CD4-positive, alpha-beta T cell treated with Interleukin-17A for 4 hours (primary cell): ENCODE results near the gene IL12A.

Experiments
- DNase-seq: peaks from one replicate; pipeline ENCODE4 v3.0.0-alpha.2; 2020; ENCODE audit warnings: mixed read lengths

The IL12A gene

DNA sequence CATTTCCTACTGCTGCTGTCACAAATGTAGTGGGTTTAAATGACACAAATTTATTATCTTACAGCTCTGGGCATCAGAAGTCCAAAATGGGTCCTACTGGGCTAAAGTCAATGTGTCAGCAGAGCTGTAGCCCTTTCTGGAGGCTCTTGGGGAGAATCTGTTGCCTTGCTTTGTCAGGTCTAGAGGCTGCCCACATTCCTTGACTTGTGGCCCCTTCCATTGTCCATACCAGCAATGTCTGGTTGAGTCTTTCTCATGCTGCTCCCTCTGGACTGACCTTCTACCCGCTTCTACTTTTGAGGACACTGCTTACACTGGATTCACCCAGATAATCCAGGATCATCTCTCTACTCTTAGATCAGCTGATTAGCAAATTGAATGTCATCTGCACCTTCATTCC is 3.0 kb downstream of the IL12A start:
- DNase-seq = no peak

DNA sequence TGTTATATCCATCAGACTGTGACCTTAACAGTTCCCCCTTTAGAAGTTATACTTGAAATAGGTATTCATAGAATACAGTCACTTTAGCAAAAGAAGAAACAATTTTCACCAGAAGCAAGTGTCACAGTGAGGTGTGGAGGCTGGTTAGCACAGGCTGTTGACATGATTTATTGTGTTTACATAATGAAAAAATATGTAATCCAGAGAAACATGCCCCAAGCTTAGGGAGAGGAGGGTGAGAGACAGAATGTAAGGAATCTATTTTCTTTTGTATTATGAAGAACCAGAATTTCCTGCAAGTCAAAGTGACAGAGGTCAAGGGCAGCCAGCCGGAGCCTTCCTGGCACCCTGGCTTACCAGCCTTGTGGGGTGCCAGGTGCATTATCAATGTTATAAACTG is 4.0 kb downstream of the IL12A start:
- no peak for DNase-seq

DNA sequence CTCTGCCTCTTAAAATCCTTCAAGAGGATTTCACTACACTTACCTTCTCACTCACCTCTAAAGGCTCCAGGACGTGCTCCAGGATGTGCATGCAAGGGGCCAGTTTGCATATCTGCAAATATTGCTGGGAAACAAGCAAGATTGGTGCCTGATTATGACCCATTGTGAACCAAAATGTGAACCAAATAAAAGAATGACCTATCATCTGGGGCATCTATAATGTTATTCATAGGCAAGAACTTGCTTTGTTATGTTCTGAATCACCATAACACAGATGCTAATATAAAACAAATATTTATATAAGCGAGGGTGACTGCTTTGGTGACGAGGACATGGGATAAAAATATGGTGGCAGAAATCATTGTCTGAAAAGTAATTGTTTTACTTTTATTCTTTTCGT is 5.5 kb downstream of the IL12A start:
- no peak for DNase-seq

DNA sequence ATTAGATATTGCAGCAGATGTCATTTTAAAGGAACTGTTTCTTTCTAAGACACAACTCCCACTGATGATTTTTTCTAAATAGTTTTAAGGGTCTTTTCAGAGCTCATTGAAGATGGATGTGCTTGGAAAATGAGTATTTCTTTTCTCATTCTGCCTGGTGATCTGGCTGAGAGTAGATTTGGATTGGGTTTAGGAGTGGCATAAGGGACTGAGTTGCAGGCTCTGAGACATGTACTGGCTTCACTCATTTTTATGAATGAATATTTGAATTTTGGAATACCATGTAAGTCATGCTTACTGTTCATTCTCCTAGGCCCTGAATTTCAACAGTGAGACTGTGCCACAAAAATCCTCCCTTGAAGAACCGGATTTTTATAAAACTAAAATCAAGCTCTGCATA is 6.5 kb downstream of the IL12A start:
- DNase-seq = no peak

DNA sequence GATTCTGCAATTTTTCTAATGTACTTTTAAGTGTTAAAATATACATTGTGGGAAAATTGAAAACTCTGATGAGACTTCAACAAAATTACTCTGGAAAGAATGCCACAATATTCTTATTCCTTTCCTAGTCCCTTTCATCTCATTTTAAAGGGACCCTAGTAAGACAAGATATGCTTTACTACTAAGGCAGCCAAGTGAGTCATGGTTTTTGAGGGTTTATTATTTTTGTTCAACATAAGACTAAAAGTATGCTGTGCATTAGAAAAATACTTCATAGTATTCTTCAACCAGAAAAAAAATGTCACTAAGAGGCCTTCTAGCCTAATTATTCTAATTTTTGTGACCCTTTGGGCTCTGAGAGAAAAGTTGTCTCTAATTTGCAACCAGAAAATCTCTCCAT is 7.4 kb downstream of the IL12A start:
- no peak for DNase-seq

DNA sequence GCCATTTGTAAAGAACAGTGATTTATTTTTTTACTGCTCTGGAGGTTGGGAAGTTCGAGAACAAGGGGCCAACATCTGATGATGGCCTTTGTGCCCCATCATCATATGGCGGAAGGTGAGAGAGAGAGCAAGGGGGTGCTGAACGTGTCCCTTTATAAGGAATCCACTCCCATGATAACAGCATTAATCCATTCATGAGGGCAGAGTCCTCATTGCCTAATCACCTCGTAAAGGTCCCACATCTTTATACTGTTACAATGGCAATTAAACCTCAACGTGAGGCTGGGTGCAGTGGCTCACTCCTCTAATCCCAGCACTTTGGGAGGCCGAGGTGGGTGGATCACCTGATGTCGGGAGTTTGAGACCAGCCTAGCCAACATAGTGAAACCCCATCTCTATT is 8.3 kb downstream of the IL12A start:
- no peak for DNase-seq

DNA sequence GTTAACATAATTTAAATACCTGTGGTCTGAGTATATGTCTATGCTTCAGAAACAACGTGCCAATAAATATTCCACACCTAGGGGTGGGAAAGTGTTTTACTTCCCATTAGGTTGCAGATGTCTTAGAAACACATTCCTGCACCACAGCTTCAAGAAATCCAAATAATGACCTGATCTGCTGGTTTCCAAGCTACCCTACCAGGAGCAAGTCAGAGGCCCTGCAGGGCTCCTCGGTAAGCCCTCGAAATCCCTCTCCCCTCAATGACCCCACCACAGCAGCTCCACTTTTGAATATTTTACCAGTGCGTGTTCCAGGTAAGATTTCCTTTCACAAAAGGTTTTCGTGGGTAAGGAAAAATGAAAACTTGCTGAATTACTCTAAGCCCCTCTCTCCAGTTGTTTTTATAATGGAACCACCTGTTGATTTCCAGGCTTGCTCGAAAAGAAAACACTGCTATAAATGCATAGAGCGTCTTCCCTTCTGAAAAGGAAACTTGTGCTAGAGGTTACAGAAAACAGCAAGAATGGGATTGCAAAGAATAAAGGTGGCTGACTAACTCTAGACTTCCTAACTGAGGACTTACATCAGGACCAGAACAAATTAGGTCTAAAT is 12.6 kb downstream of the IL12A start:
- DNase-seq = no peak

DNA sequence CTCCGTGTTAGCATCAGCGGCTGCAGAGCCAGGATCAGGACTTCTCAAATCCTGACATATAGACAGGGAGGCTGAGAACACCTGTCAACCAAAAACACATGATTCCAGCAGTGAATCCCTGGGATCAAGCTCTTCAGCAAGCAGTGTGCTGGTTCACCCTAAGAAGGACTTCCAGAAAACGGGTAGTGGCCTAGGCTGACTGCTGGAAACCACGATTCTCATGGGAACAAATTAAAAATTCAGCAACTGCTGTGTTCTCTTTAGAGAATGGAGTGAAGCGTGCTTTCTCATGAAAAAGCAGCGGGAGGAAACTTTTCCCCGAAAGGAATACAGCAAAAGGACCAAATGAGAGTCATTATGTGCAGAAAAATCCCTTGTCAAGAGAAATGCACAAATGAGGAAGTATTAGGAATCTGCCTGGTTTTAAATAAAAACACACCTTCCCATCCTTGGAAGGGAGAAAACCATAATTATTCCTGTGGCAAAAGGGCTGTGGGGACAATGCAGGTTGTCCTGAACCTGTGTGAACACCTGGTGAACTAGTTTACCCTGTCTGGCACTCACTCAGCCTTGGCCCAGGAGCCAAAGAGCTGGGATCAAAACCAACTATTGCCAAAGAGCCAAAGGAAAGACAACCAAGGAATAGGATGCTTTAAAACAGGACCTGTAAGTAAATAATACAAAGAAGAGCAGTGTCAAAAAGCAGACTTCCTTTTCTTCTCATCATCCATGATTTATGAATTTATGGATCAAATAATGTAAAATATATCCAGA is 13.4 kb downstream of the IL12A start:
- DNase-seq = no peak

DNA sequence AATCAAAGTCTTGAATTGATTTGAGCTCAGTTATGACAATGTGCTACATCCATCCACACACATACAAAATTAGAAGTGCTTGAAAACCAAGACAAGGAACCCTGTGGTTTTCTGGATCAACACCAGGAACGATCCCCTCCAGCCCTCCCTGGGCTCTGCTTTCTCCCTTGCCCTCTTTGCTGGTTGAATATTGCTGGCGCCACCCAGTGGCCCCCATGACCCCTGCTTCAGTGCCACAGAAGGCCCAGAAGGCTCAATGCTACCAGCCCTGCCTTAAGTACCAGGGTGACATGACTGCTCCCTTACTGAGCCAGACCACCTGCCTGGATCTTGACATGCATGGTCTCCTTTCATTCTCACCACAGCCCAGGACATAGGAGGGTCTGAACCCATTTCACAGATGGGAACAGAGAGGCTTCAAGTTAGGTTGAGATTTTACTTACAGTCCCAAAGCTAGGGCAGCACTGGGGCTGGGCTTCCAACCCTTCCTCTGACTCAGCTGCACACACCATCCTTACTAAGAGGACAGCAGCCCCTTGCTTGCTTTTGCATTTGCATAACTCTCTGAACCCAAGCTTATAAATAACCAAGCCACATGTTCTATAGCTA is 15.0 kb downstream of the IL12A start:
- peak; percentile 23 for DNase-seq

DNA sequence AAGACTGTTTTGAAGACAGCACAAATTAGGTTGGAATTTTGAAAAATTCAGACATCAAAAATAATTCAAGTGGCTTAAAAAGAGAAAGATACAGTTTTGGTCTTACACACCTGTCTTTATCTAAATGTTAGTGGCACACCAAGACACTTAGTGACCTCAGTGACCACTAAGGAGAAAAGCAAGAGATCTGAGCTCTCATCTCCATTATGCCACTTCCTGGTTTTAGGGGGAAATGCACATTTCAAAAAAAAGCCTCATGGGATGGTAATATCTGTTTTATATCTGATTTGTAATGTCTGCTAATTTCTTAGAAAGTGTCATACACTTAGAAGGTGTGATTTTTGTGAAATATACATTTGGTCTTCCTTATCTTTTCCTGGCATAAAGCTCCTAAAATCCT is 16.4 kb downstream of the IL12A start:
- no peak for DNase-seq

DNA sequence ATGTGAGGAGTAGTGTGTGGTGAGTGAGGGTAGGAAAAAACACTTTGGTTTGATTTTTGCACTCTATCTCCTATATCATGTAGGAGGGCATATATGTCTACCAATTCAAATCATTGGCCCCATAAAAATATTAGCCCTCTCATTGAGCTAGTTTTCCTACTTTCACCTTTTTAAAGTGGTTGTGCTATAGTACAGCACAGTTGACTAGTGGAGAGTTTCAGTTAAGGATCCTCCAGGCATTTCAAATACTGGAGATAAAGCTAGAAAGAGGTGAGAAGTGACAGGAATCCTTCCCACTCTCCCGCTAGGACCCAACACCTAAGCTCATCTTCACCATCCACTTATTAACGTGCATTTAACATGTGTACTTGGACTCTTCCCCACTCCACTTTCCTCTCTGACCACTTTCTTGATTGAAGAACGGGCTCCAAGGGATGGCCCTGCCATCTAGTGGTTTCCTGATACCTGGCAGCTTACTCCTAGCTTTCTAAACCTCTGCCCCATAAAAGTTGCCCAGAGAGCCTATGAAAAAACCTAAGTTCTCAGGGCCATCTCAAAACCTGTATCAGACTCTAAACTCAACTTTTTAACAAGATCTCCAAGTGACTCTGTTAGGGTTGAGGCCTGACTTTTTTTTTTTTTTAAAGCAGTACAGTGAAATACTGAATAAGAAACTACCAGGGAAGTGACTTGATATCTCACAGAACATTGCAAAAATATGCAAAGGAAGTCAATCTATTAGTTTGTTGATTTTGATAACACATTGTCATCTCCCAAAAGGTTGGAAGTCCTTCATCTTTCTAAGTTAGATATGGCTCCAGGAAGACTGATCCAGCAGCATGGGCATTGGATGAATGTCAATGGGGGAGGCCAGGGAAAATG is 17.9 kb downstream of the IL12A start:
- no peak for DNase-seq

DNA sequence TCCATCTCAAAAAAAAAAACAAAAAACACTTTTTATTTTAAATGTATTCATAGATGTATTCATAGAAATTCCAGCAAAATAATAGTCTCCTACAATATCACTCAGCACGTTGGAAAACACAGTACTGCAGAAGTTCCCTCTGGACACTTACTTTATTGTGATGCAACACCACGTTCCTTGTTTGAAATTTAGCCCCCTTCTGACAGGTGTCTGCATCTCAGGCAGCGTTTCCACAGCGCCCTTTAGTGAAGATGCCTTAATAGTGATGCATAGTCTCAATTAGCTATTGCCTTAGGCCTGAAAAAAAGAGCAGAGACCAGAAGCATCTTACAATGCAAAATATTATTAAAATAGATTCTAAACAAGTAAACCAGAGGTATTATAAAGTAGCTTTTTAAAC is 20.3 kb downstream of the IL12A start:
- DNase-seq = no peak

DNA sequence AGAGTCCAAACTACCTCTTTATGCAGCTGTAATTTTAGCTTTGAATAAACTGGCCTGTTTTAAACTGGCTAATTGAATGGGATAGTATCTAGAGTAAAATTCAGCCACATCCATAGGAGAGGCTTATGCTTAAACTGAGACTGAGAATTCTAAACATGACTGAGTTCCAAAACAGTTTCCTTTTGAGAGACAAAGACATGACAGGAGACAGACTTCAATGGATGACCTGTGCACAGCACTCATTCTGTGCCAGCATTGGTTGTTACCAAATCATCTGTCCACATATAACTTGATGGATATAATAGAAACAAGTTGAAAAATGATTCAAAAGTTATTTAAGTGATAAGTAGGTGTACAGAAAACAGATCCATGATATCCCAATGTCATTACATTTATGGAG is 20.9 kb downstream of the IL12A start:
- DNase-seq = no peak

DNA sequence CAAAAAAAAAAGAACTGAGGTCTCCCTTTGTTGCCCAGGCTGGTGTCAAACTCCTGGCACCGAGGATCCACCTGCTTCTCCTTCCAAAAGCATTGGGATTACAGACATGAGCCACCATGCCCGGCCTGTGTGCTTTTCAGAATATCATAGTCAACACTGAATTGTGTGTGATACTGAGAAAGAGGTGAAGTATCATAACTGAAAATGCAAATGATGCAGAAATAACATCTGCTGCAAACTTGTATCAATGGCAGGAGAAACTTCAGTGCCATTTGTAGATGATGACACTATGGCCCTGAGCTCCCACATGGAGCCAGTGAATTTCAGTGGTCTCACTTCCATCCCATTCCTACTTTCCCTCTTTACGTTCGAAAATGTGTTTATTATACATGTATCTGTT is 21.9 kb downstream of the IL12A start:
- DNase-seq = no peak

DNA sequence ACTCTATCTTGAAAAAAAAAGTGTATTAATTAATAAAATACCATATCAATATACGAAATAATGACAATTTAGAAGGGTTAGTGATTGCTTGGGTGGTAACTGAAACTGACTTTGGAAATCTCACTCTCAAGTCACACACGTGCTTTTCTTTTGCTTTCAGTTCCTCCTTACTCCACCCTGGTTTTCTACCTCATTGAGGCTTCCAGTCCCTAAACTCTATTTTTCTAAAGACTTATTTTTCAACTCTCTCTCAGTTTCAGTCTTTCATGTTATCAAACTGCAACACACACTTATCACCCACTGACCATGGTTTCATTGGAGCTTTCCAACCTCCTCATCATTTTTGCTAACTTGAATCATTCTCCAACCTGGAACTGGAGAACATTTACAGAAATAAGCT is 23.5 kb downstream of the IL12A start:
- no peak for DNase-seq

DNA sequence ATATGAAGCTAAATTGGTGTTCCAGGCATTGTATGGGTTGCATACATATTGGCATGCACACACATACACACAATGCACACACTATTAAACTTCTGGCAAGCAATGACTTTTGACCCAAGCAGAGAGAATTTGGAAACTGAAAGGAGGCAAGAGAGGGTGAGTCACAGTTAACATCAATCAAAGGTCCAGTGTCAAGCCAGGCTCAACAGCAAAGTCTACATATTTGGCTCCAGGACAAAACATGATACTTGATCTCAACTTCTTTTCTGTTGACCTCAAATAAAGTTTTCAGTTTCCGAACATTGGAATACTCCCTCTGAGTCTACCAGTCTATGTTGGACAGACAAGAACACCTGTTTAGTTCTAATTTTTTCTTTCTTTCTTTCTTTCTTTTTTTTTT is 28.3 kb downstream of the IL12A start:
- no peak for DNase-seq

DNA sequence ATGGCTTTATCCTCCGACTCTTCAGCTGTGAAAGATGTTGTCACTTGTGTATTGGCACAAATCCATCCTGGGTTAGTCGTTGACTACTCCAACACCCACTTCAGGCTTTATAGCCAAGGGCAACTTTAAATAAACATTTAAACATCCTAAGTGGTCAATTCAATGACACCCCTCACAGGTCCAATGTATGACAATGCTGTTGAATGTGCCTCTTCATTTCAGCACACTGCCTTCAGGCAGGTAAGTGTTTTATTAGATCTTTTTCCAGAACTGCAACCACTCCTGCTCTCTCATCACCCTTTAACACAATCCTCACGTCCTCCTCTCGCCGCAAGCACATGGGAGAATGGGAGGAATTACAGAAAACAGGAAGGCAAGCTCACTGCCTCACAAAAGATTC is 30.3 kb downstream of the IL12A start:
- no peak for DNase-seq

DNA sequence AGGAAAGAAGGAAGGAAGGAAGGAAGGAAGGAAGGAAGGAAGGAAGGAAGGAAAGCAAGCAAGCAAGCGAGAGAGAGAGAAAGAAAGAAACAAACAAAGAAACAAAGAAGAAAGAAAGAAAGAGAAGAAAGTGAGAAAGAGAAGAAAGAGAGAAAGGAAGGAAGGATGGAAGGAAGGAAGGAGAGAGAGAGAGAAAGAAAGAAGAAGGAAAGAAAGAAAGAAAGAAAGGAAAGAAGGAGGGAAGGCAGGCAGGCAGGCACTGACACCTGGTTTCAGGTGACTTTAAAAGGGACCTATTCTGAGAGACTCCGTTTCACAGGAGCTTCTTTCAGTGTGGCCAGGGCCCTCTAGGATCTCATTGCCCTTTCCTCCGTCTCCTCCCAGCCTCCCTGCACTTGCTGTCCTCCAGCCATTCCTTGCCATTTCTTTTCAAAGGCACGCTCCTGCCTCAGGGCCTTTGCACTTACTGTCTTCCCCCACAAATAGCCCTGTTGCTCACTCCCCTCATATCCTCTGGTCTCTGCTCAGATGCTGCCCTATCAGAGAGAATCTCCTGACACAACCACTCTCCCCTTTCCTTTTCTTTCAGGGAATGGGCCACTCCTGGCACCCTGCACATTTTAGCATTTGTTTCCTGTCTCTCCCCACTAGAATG is 31.5 kb downstream of the IL12A start:
- no peak for DNase-seq

DNA sequence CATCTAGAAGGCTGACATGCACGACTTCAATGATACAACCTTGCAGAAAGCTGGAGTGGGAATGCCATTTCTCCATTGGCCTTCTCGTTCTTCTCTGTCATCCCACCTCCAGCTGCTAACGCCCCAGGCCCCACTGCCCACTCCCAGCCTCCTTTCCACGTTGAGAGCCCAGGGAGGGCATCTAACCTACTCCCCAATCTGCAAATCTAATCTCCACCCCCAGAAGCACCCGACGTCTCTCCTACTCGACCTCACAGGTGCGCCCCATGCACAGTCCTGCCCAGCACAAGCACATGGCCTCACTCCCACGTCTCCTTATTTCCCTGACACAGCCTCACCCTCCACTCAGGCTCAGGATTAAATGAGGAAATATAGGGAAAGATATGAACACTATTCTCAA is 33.4 kb downstream of the IL12A start:
- no peak for DNase-seq

DNA sequence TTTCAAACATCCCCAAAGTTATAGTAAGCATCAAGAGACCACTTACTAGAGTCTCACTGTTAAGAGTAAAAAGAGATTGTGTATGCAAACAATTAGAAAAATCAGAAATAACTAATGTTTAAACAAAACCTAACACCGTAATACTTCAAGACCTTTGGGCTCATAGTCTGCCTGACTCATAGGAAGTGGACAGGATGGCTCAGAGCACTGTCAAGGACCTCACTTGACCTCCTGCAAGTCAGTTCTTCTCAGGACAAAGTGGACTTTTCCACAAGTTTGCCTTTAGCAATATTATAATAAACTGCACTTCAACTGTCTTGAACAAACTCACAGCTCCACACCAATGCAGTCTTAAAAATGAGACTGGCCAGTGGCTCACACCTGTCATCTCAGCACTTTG is 34.8 kb downstream of the IL12A start:
- DNase-seq = no peak

DNA sequence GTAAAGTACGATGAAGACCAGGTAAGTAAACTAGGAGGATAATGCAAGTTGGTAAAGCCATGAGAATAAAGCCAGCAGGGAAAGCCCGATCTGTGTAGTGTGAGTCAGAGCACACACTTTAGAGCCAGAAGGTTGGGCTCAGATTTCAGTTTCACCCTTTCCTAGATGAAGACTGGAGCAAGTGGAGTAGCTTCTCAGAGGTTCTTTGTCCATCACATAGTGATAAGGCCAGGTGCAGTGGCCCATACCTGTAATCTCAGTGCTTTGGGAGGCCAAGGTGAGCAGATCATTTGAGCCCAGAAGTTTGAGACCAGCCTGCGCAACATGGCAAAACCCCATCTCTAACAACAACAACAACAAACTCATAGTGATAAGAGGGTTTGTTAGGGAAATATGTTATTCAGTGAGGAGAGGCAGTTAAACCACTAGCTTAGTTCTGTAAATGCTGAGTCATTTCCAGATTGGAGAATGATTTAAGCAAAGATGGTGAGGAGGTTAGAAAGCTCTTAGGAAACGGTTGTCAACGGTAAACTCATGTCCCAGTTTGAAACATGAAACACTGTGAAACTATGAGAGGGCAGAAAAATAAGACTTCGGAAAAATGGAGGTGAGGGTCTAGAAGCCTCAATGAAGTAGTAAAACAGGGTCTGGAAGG is 39.0 kb downstream of the IL12A start:
- no peak for DNase-seq

DNA sequence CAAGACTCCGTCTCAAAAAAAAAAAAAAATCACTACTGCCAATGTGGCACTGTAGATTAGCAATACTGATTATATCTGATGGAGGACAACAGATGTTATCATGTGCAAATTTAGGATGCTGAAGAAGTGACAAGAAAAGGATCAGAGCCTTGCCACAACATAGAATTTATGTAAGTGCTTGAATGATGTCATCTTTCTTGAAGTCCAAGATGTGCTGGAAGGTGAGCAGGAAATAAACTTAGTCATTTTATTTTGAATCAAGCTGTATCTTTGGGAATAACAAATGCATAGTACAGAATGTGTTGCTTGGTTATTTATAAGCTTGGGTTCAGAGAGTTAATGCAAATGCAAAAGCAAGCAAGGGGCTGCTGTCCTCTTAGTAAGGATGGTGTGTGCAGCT is 47.1 kb downstream of the IL12A start:
- DNase-seq = no peak
